HL-60 (cell line): ENCODE data around the gene MAFG.

ENCODE experiments used
- DNase-seq, 2 experiments: peaks; one replicate each; pipeline ENCODE4 v3.0.0-alpha.2; 2010 to 2020; ENCODE audit warnings: low read depth in 1 of 2, low spot score in 1 of 2
- H3K27ac ChIP-seq: fragments of 250-450 bp; sonication (Bioruptor Pico); replicated peaks from 2 replicates; pipeline ENCODE4 v1.5.1; 2020; ENCODE audit warnings: mild to moderate bottlenecking, moderate library complexity
- H3K27me3 ChIP-seq: fragments of 250-450 bp; sonication (Bioruptor Pico); 2 replicates; pipeline ENCODE4 v1.5.1; 2021; ENCODE audit warnings: mild to moderate bottlenecking, moderate library complexity; ENCODE audit not compliant: insufficient read depth, poor library complexity, severe bottlenecking
- H3K4me3 ChIP-seq: replicated peaks from 2 replicates; pipeline ENCODE4 v1.5.1; 2011; ENCODE audit warnings: mild to moderate bottlenecking, control low read depth, low read length; ENCODE audit not compliant: insufficient read depth
- GABPA ChIP-seq: IDR thresholded peaks from 2 replicates; pipeline ENCODE4 v1.6.1; 2012; ENCODE audit warnings: low read depth
- POLR2AphosphoS5 ChIP-seq: IDR thresholded peaks from 2 replicates; pipeline ENCODE4 v1.6.1; 2012; ENCODE audit warnings: low read depth
- REST ChIP-seq: IDR thresholded peaks from 2 replicates; pipeline ENCODE4 v1.6.1; 2012; ENCODE audit warnings: low read depth; ENCODE audit not compliant: insufficient replicate concordance
- SPI1 ChIP-seq: IDR thresholded peaks from 2 replicates; pipeline ENCODE4 v1.6.1; 2012; ENCODE audit warnings: low read depth, mild to moderate bottlenecking, borderline replicate concordance
- TF ChIP-seq, protein P1 (sequence below): IDR thresholded peaks from one replicate; pipeline ENCODE4 v1.5.1; 2011; ENCODE audit warnings: low read length, control low read depth, inconsistent platforms; ENCODE audit not compliant: insufficient read depth

The MAFG gene

DNA sequence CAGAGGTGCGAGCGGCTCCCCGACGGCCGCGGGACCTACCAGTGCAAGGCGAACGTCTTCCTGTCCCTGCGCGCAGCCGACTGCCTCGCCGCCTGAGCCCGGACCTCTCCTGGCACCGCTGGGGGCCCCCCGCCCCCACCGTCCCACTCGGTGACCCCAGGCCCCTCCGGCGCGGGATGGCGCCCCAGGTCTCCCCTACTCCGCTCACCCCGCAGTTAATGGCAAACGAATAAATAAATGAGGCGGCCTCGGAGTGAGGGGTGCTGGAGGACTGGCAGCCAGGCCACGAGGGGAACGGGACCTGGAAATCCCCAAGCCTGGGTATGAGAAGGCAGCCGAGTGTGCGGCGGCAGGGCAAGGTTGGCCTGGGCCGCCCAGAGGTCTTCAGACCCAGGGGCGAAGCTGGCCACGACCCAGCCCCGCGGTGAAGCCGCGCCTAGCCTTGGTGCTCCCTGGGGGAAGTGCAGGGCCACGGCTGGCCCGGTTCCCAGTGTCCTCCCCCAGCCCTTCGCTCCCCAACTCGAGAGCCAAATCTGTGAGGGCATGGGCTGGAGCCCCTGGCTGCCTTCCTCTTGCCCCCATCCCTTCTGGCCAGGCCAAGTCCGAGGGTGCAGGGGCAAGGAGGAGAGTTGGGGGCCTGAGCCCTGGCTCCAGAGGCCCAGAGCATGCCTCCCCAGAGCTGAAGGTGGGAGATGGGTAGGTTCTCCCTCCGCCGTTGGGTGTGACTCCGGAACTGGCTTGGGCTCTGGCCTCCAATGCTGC, 24.7 kb downstream of the MAFG start:
- Histone ChIP-seq H3K4me3 (no peak overlapping the region), H3K27ac (no peak overlapping the region), H3K27me3 (peaks cover 5% of the 10 kb centered on the region)
- no peak for DNase-seq
- TF ChIP-seq SPI1 (no peak), POLR2AphosphoS5 (peak; percentile 33; the same call in 1 of the 2 replicates)

DNA sequence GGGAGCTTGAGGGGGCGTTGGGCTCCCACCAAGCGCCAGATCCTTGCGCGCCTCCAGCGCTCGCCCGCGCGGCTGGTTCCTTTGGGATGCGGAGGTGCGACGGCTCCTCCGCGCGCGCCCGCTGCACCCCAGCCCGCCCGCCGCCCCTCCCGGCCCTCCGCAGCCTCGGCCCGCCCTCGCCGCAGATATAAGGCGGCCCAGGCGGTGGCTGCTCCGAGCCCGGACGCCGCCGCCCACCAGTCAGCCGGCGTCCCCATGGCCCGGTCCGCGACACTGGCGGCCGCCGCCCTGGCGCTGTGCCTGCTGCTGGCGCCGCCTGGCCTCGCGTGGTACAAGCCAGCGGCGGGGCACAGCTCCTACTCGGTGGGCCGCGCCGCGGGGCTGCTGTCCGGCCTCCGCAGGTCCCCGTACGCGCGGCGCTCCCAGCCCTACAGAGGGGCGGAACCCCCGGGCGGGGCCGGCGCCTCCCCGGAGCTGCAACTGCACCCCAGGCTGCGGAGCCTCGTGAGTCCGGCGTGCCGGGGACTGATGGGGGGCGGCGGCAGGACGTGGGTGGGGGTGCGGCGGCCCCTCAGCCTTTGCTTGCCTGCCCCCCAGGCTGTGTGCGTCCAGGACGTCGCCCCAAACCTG, 25.4 kb downstream of the MAFG start, which contains the start of gene NPB:
NPB (plus strand) TSS at position 216 of the 630 bp plus-strand sequence; CDS start at position 256, 40 bp downstream.
- no peak for DNase-seq
- TF ChIP-seq SPI1 = no peak
- H3K4me3 ChIP-seq = no peak within 1 kb of the TSS
- peaks cover 5% of the 10 kb centered on the region for H3K27me3 ChIP-seq
- H3K27ac ChIP-seq = no peak within 1 kb of the TSS

DNA sequence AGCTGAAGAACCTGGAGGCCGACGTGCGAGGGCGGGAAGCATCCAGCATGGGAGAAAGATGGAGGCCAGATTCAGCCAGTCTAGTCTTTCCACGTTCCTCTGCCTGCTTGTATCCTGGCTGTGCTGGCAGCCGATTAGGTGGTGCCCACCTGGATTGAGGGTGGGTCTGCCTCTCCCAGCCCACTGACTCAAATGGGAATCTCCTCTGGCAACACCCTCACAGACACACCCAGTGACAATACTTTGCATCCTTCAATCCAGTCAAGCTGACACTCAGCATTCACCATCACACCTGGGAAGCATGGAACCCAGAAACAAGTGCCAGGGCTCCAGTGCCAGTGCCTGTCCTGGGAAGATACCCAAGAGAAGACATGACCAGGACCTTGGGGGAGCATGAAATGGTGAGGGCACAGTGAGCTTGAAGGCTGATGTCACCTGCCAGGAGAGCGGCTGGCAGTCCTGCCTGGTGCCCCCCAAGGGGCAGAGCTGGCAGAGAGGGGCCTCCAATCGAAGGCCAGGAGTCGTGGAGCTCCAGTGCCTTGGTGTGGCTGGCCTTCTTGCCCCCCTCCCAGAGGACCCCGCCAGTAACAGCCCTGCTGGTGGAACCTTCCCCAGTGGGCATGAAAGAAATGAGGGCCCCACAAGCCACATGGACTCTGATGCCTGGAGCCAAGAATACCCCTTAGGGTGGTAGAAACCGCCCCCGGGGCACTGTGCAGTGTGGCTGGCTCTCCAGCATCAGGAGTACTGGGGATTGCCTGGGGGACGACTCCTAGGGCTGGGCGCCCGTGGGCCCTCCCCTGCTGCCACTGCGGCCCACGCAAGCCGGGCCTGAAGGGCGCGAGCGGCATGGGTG, 26.1 kb downstream of the MAFG start:
- Histone ChIP-seq H3K27ac (no peak overlapping the region), H3K4me3 (no peak overlapping the region), H3K27me3 (peaks cover 5% of the 10 kb centered on the region)
- no peak for DNase-seq
- no peak for TF ChIP-seq GABPA
- no peak for TF ChIP-seq REST

DNA sequence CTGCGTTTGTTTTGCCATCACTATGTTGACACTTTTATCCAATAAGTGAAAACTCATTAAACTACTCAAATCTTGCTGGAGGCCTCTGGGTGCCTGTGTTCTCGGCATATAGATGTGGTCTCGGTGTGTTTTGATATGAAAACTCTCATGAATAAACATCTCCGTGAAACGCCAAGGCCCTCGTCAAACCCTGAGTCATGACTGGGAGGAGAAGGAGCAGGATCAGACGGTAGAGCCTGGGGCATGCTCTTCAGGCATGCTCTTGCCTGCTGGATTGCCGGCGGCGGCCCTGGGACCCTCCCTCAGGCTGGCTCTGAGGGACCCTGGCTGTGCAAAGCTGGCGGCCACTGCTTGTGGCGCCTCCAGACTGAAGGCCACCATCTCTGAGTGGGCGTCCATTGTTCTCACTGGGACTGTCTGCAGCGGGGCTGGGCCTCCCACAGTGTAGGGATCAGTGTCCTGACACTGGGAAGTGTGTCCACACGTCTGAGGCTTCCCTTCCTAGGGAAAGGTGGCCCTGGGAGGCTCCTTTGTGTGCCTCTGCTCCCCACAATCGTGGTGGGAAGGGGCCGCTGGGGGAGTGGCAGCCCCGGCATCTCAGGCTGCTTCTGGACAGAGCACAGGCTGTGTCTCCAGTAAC, 27.2 kb downstream of the MAFG start:
- Histone ChIP-seq H3K27ac (no peak overlapping the region), H3K27me3 (peaks cover 5% of the 10 kb centered on the region), H3K4me3 (no peak overlapping the region)
- TF ChIP-seq REST (no peak), POLR2AphosphoS5 (no peak), SPI1 (no peak), GABPA (no peak)
- TF ChIP-seq, protein P1, sequence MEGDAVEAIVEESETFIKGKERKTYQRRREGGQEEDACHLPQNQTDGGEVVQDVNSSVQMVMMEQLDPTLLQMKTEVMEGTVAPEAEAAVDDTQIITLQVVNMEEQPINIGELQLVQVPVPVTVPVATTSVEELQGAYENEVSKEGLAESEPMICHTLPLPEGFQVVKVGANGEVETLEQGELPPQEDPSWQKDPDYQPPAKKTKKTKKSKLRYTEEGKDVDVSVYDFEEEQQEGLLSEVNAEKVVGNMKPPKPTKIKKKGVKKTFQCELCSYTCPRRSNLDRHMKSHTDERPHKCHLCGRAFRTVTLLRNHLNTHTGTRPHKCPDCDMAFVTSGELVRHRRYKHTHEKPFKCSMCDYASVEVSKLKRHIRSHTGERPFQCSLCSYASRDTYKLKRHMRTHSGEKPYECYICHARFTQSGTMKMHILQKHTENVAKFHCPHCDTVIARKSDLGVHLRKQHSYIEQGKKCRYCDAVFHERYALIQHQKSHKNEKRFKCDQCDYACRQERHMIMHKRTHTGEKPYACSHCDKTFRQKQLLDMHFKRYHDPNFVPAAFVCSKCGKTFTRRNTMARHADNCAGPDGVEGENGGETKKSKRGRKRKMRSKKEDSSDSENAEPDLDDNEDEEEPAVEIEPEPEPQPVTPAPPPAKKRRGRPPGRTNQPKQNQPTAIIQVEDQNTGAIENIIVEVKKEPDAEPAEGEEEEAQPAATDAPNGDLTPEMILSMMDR = no peak
- no peak for DNase-seq
